Stimulated activated naive CD8-positive, alpha-beta T cell treated with anti-CD3 and anti-CD28 coated beads, Interleukin-15, Interleukin-2, amounts not matched to agents 100 U/mL and 50 U/mL, for 24 hours (primary cell): ENCODE data around the gene MEAK7.

Experiments used
- ATAC-seq: fragments of 150-1000 bp; cut with Tn5 transposase; one replicate; pipeline ENCODE4 v1.10.0; 2021
- DNase-seq: peaks from one replicate; pipeline ENCODE4 v3.0.0; 2021

MEAK7 gene

GRCh38 chr16:84486551-84487235 is 17.8 kb downstream of the MEAK7 start:
- DNase-seq, result no peak
- ATAC-seq, result no peak

- no peak for ATAC-seq
- DNase-seq, result no peak
These were observed 18.3 kb downstream of the MEAK7 start for GRCh38 chr16:84486126-84486525.

- ATAC-seq (no peak), DNase-seq (no peak)
These were observed 19.0 kb downstream of the MEAK7 start for GRCh38 chr16:84485255-84486010.

GRCh38 chr16:84484579-84485254 is 19.7 kb downstream of the MEAK7 start:
- no peak for ATAC-seq
- DNase-seq, result peak; percentile 47

GRCh38 chr16:84483882-84484565 is 20.4 kb downstream of the MEAK7 start:
- no peak for DNase-seq
- no peak for ATAC-seq

- DNase-seq (no peak), ATAC-seq (no peak)
These were observed 21.2 kb downstream of the MEAK7 start for GRCh38 chr16:84482951-84483881.

GRCh38 chr16:84482001-84482891 is 22.2 kb downstream of the MEAK7 start:
- ATAC-seq, result no peak
- no peak for DNase-seq

- ATAC-seq, result no peak
- no peak for DNase-seq
These were observed 23.3 kb downstream of the MEAK7 start for GRCh38 chr16:84481051-84481735.

GRCh38 chr16:84479716-84480450 is 24.6 kb downstream of the MEAK7 start:
- ATAC-seq, result no peak
- DNase-seq, result no peak

- DNase-seq, result peak; percentile 12
- ATAC-seq, result peak; percentile 67
These were observed 26.1 kb downstream of the MEAK7 start for GRCh38 chr16:84478172-84478947.

GRCh38 chr16:84477661-84478060 is 26.8 kb downstream of the MEAK7 start:
- DNase-seq (no peak), ATAC-seq (no peak)

GRCh38 chr16:84476401-84476800 is 28.1 kb downstream of the MEAK7 start:
- DNase-seq, result no peak

GRCh38 chr16:84475643-84476240 is 28.7 kb downstream of the MEAK7 start:
- ATAC-seq (no peak), DNase-seq (no peak)

More at GRCh38 chr16:84476401-84476800, 28.1 kb downstream of the MEAK7 start:
- no peak for ATAC-seq

GRCh38 chr16:84471966-84472365 is 32.5 kb downstream of the MEAK7 start:
- ATAC-seq, result no peak
- no peak for DNase-seq

DNA sequence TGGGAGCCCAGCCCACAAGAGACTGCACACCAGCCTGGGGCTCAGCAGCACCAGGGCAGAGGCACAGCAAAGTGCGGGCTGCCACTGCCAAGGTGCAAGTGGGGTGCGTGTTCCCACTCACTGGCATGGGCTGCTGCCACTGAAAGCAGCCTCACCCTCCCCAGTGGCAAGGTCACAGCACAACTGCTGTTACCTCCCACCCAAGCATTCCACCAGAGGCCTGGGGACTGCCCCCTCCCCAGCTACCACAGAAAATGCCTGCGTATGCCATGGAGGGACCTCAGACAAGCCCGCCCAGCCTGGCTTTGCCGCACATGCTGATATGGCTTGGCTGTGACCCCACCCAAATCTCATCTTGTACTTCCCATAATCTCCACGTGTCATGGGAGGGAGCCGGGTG is 33.1 kb downstream of the MEAK7 start:
- DNase-seq (no peak), ATAC-seq (no peak)

DNA sequence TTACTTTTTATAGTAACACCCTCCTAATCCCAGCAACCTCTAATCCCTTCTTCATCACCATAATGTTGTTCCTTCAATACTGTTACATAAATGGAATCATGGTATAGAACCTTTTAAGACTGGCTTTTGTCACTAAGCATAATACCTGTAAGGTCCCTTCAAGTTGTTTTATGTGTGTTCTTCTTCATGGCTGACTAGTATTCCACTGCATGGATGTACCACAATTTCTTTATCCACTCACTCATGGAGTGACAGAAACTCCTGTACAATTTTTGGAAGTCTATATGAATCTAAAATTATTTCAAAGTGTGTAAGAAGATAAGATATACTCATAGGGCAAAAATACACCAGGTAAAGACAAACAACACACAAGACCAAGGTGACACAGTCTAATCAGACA is 36.8 kb downstream of the MEAK7 start:
- ATAC-seq, result no peak
- DNase-seq, result no peak

- ATAC-seq, result peak; percentile 32
- no peak for DNase-seq
These were observed 37.2 kb downstream of the MEAK7 start for GRCh38 chr16:84467256-84467655.

GRCh38 chr16:84466692-84467091 is 37.8 kb downstream of the MEAK7 start:
- no peak for ATAC-seq
- DNase-seq, result no peak
